GM12878 (cell line): ENCODE data around the gene PTK7. TPM values are rescaled to one million over a fixed set of nuclear protein-coding genes. Genes with fewer than 3 reads are reported as not detected.

Experiments used
- BACH1 ChIP-seq: fragments of 450-650 bp; IDR thresholded peaks from 2 replicates; pipeline ENCODE4 v1.6.1; 2017; ENCODE audit warnings: mild to moderate bottlenecking, borderline replicate concordance
- CEBPB ChIP-seq, 2 experiments: fragments of 150-350 bp in 1 of 2; IDR thresholded peaks; 2 replicates each; pipeline ENCODE4 v1.6.1; 2012 to 2014; ENCODE audit warnings: low read depth in 2 of 2, low read length in 2 of 2, borderline replicate concordance in 1 of 2, inconsistent platforms in 1 of 2
- CHD2 ChIP-seq: IDR thresholded peaks from 2 replicates; pipeline ENCODE4 v1.6.1; 2011; ENCODE audit warnings: low read depth, low read length, improper control_type of control experiment, borderline replicate concordance
- E4F1 ChIP-seq: fragments of 450-650 bp; IDR thresholded peaks from 2 replicates; pipeline ENCODE4 v1.6.1; 2018; ENCODE audit warnings: borderline replicate concordance, mild to moderate bottlenecking; ENCODE audit not compliant: partially characterized antibody
- FOS ChIP-seq: IDR thresholded peaks from 3 replicates; pipeline ENCODE4 v1.6.1; 2011; ENCODE audit warnings: borderline replicate concordance; ENCODE audit not compliant: insufficient read length; ENCODE audit errors: extremely low read depth
- GATAD2B ChIP-seq: fragments of 450-650 bp; conservative IDR thresholded peaks from 2 replicates; pipeline ENCODE4 v1.6.1; 2017; ENCODE audit warnings: low read depth, mild to moderate bottlenecking, moderate library complexity
- IKZF1 ChIP-seq: fragments of 450-650 bp; conservative IDR thresholded peaks from 2 replicates; pipeline ENCODE4 v1.6.1; 2017; ENCODE audit warnings: antibody characterized with exemption, mild to moderate bottlenecking
- KDM1A ChIP-seq: fragments of 200-600 bp; sonication (generic); IDR thresholded peaks from 2 replicates; pipeline ENCODE4 v1.6.1; 2016; ENCODE audit warnings: borderline replicate concordance
- KLF5 ChIP-seq: fragments of 450-650 bp; IDR thresholded peaks from 2 replicates; pipeline ENCODE4 v1.6.1; 2014; ENCODE audit warnings: mild to moderate bottlenecking; ENCODE audit not compliant: partially characterized antibody
- MLLT1 ChIP-seq: fragments of 450-650 bp; IDR thresholded peaks from 2 replicates; pipeline ENCODE4 v1.6.1; 2016; ENCODE audit warnings: mild to moderate bottlenecking
- NR2C1 ChIP-seq: fragments of 450-650 bp; IDR thresholded peaks from 2 replicates; pipeline ENCODE4 v1.6.1; 2017; ENCODE audit warnings: antibody characterized with exemption, mild to moderate bottlenecking, moderate library complexity
- NR2C2 ChIP-seq: IDR thresholded peaks from 2 replicates; pipeline ENCODE4 v1.6.1; 2011; ENCODE audit warnings: borderline replicate concordance, low read depth; ENCODE audit not compliant: control insufficient read depth, insufficient read length
- PKNOX1 ChIP-seq: fragments of 450-650 bp; IDR thresholded peaks from 2 replicates; pipeline ENCODE4 v1.6.1; 2016; ENCODE audit warnings: mild to moderate bottlenecking
- RAD51 ChIP-seq: fragments of 450-650 bp; IDR thresholded peaks from 2 replicates; pipeline ENCODE4 v1.6.1; 2016; ENCODE audit warnings: moderate library complexity, mild to moderate bottlenecking, inconsistent platforms
- RELA ChIP-seq: fragments of 450-650 bp; IDR thresholded peaks from 2 replicates; pipeline ENCODE4 v1.8.0; 2014; ENCODE audit warnings: borderline replicate concordance; ENCODE audit not compliant: partially characterized antibody
- RELB ChIP-seq: fragments of 450-650 bp; IDR thresholded peaks from 2 replicates; pipeline ENCODE4 v1.6.1; 2017; ENCODE audit warnings: low read depth, mild to moderate bottlenecking, moderate library complexity
- RUNX3 ChIP-seq: IDR thresholded peaks from 2 replicates; pipeline ENCODE4 v1.6.1; 2012; ENCODE audit warnings: low read length, inconsistent platforms
- SIX5 ChIP-seq: IDR thresholded peaks from 2 replicates; pipeline ENCODE4 v1.6.1; 2011; ENCODE audit warnings: mild to moderate bottlenecking, low read depth, low read length, moderate library complexity; ENCODE audit not compliant: severe bottlenecking
- SUZ12 ChIP-seq: fragments of 200-600 bp; sonication (generic); IDR thresholded peaks from one replicate; pipeline ENCODE4 v1.6.1; 2018; ENCODE audit warnings: antibody characterized with exemption, mild to moderate bottlenecking; ENCODE audit not compliant: unreplicated experiment
- TBL1XR1 ChIP-seq: IDR thresholded peaks from 2 replicates; pipeline ENCODE4 v1.6.1; 2012; ENCODE audit warnings: low read depth, low read length, improper control_type of control experiment
- ZBTB33 ChIP-seq: fragments of 450-650 bp; IDR thresholded peaks from 2 replicates; pipeline ENCODE4 v1.6.1; 2017; ENCODE audit warnings: mild to moderate bottlenecking
- polyA plus RNA-seq, 11 experiments: library from polyadenylated mRNA; depleted of rRNA in 4 of 11; unstranded in 6 of 11; stranded (reverse) in 5 of 11; fragments of >200 nt; fragmentation: Nextera tagmentation in 4 of 11; fragmentation: Illumina TruSeq in 1 of 11; extraction: Ambion mirVana in 4 of 11; extraction: Trizol in 1 of 11; gene quantifications; 1 replicate in 1 of 11; 2 replicates in 10 of 11; pipeline versions ENCODE4 v1.2.1 to v1.2.3, GENCODE V29; 2011 to 2016; ENCODE audit warnings: inconsistent platforms in 2 of 11, missing spikeins in 2 of 11, low read depth in 1 of 11
- total RNA-seq, 4 experiments: library from RNA; depleted of rRNA in 3 of 4; stranded (reverse); fragments of >200 nt in 3 of 4; fragmentation: Illumina TruSeq in 1 of 4; extraction: Trizol in 1 of 4; gene quantifications; 2 replicates each; pipeline versions ENCODE4 v1.2.1 to v1.2.3, GENCODE V29; 2013 to 2021

The PTK7 gene
- total and polyA plus RNA-seq, 10 of the 15 experiments (the other 5 are each of a cell fraction or from before 2014, with no cell fraction given), result 0.18 to 14.4 (median 3.3) TPM; not detected in 1

GRCh38 chr6:43172104-43173007 is 96.2 kb downstream of the PTK7 start (continued):
- TF ChIP-seq NR2C1 (no peak), KDM1A (no peak), CHD2 (no peak), CEBPB (IDR thresholded peaks at IDR 0.05; ENCODE audit: borderline replicate concordance in 1 of 2, low read depth in 2 of 2, low read length in 2 of 2) (no peak), PKNOX1 (no peak), RAD51 (no peak), SIX5 (no peak), ZBTB33 (no peak), RUNX3 (no peak; the same call in 1 of the 2 replicates), TBL1XR1 (no peak), RELA (no peak), MLLT1 (peak; percentile 47; the same call in 1 of the 2 replicates), NR2C2 (no peak), BACH1 (no peak), E4F1 (no peak), RELB (0 out of 2 replicates have a peak, but pooled peaks have one; percentile 11), GATAD2B (no peak), SUZ12 (no peak), KLF5 (no peak), IKZF1 (no peak; the same call in 1 of the 2 replicates), FOS (no peak)
